GM10847 (cell line): Measurements from ENCODE around the gene VPS11.

Experiments
- POLR2A ChIP-seq: IDR thresholded peaks from 2 replicates; pipeline ENCODE4 v1.6.1; 2011; ENCODE audit not compliant: insufficient read length; ENCODE audit errors: extremely low read depth

The VPS11 gene

DNA sequence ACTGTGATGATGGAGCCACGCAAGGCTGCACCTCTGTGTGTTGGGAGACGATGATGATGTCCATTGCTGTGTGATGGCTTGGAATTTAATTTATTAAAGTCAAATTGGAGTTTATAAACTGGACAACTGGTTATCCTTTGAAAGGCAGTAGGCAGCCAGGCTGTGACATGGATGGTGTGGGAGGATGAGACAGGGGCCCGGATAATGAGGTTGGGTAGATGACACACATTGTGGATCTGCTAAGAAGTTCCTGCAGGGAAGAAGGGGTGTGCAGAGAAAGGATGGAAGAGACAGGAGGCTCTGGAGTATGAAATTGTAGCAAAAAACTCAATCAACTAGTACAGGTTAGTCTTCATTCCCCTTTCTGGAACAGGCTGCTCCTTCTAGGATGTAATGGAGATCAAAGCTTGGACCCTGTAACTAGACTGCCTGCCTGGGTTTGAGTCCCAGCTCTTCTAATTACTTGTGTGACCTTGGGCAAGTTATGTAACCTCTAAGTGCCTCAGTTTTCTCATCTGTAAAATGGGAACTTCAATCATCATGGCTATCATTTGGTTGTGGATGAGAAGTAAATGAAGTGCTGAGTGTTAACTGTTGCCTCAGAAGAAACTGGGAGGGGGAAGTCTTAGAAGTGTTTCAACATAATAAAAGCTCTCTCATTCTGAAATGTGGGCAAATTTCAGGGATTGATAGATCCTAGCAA lies 49.5 kb downstream of the VPS11 start:
- no peak for TF ChIP-seq POLR2A

DNA sequence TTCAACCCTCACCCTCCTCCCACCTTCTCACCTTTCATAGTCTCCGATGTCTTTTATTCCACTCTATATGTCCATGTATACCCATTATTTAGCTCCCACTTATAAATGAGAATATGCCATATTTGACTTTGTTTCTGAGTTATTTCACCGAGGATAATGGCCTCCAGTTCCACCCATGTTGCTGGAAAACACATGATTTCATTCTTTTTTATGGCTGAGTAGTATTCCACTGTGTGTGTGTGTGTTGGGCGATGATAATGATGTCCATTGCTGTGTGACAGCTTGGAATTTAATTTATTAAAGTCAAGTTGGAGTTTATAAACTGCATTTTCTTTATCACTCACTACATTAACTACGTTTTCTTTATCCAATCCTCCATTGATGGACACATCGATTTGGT lies 50.6 kb downstream of the VPS11 start:
- TF ChIP-seq POLR2A = no peak

DNA sequence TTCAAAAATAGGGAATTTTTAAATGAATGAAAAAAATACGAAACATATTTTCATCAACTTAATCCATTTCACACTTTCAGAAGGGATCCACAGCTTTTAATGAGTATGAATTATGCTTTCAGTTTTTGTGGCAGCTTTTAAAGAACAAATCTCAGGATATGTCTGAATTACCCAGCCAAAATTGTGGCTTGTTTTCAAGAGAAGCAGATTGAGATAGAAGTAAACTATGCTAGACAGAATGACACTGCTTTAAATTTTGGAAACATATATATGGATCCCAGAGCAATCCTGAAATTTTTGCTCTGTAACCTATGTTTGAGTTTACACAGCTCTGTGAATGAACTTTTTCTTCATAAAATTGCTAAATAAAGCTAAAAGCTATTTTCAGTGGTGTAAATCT lies 51.3 kb downstream of the VPS11 start:
- TF ChIP-seq POLR2A = no peak

DNA sequence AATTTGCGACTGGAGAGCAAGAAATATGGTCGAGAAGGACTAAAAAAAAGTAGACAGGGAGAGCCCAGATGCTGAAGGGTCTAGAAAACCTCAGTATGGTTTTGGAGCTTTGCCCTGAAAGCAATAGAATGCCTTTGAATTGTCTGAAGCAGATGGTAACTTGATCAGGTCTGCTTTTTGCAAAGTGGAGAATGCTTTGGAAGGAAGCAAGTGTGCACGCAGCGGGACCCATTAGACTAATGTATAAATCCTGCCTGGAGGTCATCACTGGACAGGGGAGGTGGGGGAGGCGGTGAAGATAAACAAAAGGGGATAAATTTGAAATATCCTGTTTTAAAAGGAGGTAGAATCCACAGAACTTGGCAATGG lies 53.0 kb downstream of the VPS11 start:
- TF ChIP-seq POLR2A = no peak

DNA sequence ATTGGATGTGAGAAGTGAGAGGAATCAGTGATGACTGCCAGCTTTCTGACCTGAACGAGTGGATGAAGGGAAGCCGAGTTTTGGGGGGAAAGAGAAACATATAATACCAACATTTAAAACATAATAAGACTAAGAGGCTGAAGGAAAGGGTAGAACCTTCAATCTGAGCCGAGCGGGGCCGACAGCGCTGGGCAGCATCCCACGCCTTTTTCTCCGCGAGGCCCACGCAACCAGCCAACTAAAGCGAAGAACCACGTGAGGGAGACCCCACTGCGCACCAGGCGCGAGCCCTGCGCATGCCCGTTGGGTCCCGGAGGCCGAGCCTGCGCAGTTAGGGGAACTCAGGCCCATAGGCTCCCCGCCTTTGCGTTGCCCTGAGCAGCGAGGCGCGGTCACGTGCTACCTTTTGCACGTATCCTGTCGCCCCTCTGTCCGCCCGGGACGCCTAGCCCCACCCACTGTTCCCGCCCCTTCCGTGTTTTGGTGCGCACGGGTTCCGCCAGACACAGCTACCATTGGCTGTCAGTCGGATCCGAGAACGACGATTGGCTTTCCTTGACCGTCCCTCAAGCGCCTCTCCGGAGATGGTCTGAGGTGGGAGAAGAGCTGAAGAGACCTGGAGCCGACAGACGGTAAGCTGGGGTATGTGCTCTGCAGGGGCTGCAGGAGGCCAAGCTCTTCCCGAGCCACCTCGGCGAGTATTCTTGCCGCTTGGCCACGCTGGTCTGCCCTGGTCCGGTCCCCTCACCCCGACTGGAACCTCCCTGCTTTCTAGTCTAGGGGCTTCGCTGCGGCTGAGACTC lies 53.6 kb downstream of the VPS11 start, which contains the start of gene HINFP:
Gene HINFP (plus strand): TSS at position 573 of the 803 bp plus-strand sequence. CDS start 5,365 bp downstream, outside the sequence.
- no peak for TF ChIP-seq POLR2A

DNA sequence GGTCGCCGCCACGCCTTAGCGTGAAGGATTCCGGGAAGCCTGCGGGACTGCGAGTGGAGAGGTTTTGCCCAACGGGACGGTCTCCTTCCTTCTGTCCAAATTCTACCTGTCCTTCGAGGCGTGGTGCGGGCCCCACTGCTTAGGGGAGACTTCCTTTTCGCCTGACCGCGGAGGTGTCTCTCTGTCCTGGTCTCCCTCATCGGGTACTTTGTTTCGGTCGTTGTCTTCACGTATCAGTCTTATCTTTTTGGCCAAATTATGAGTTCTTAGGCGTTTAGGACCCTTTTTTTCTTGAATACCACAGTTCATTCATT lies 54.1 kb downstream of the VPS11 start:
- no peak for TF ChIP-seq POLR2A

DNA sequence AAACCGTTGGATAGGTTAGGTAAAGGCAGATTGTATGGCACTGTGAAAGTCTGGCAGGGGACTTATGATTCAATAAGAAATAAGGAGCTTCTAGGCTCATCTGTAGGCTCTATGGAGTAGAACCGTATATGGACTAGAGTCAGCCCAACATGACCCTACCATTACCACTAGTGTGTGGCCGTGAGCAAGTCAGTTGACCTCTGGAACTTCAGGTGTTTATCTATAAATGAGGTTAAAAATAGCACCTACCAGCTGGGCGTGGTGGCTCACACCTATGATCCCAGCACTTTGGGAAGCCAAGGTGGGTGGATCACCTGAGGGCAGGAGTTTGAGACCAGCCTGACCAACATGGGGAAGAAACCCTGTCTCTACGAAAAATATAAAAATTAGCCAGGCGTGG lies 58.2 kb downstream of the VPS11 start:
- TF ChIP-seq POLR2A = no peak

DNA sequence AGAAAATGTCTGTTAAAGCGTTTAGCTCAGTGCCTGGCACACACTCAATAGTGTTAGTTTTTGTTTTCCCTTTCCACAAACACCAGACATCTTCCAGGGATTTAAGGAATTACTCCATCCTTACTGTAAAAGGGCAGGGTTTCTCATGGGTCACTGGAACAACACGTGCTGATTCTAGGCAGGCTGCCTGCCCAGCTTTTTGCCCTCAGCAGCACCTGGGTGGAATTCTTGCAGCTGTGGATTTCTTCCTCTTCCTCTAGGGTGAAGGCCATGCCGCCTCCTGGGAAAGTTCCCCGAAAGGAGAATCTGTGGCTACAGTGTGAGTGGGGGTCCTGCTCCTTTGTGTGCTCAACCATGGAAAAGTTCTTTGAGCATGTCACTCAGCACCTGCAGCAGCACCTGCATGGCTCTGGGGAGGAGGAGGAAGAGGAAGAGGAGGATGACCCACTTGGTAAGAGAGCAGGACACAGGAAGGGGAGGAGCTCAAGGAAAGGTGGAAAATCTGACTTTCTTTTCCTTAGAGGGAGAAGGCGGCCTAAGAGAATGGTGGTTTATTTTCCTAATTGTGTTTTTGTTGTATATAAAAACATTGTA lies 59.2 kb downstream of the VPS11 start:
- TF ChIP-seq POLR2A = no peak

DNA sequence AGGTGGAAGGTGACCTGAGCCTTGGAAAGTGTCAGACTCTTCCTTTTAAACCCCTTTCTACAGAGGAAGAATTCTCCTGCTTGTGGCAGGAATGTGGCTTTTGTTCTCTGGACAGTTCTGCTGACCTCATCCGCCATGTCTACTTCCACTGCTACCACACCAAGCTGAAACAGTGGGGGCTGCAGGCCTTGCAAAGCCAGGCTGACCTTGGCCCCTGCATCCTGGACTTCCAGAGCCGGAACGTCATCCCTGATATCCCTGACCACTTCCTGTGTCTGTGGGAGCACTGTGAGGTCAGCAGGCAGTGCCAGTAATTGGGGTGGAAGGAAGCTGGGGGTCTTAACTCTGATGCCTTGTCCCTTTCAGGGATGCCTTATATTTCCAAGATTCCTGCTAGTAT lies 63.0 kb downstream of the VPS11 start:
- TF ChIP-seq POLR2A = no peak
